Measurements from ENCODE around the gene KRTAP10-7.
"Not testable (repeated sequence)": the region's sequence is repeated elsewhere in the genome, so short reads cannot be mapped to it uniquely, and the experiment has no call there.

The KRTAP10-7 gene

GRCh38 chr21:44599264-44600029 lies 950 bp upstream of the KRTAP10-7 start:
- Histone ChIP-seq H4K20me1 (ENCODE audit: insufficient read depth, low read length, poor library complexity, severe bottlenecking) (no peaks in the 10 kb centered on the region), H3K36me3 (ENCODE audit: insufficient read depth, low read length) (no peaks in the 10 kb centered on the region), H3K9me3 (ENCODE audit: insufficient read depth, low read depth, low read length) (no peaks in the 10 kb centered on the region), H3K79me2 (ENCODE audit: insufficient read depth, low read length) (no peaks in the 10 kb centered on the region), H3K27me3 (ENCODE audit: insufficient read depth, low read length, poor library complexity, severe bottlenecking) (no peaks in the 10 kb centered on the region), H3K4me3 (ENCODE audit: low read length, poor library complexity, severe bottlenecking) (no peak overlapping the region), H3K9ac (ENCODE audit: low read depth, low read length, poor library complexity, severe bottlenecking) (no peak overlapping the region), H2AFZ (ENCODE audit: low read length) (no peak overlapping the region), H3K9me2 (replicated peaks; ENCODE audit: low read depth, low read length) (no peaks in the 10 kb centered on the region), H3K4me2 (ENCODE audit: low read depth, low read length, poor library complexity, severe bottlenecking) (no peak overlapping the region), H3F3A (ENCODE audit: low read depth) (no peaks in the 10 kb centered on the region), H3K4me1 (ENCODE audit: insufficient read depth, low read length, poor library complexity, severe bottlenecking) (no peaks in the 10 kb centered on the region)
- TF ChIP-seq EZH2phosphoT487 (IDR thresholded peaks at IDR 0.05; ENCODE audit: borderline replicate concordance) (no peak), CTCF (conservative IDR thresholded peaks at IDR 0.05; ENCODE audit: low read length) (no peak)

GRCh38 chr21:44601091-44601490 lies 694 bp downstream of the KRTAP10-7 start:
- not testable (repeated sequence) for H2AFZ ChIP-seq (ENCODE audit: low read length); H3K9me2 ChIP-seq (replicated peaks; ENCODE audit: low read depth, low read length); H3K9me3 ChIP-seq (ENCODE audit: insufficient read depth, low read depth, low read length); H3K4me3 ChIP-seq (ENCODE audit: low read length, poor library complexity, severe bottlenecking); H3K4me2 ChIP-seq (ENCODE audit: low read depth, low read length, poor library complexity, severe bottlenecking); H3K36me3 ChIP-seq (ENCODE audit: insufficient read depth, low read length); H3K9ac ChIP-seq (ENCODE audit: low read depth, low read length, poor library complexity, severe bottlenecking); H3K27me3 ChIP-seq (ENCODE audit: insufficient read depth, low read length, poor library complexity, severe bottlenecking); H3F3A ChIP-seq (ENCODE audit: low read depth); H3K4me1 ChIP-seq (ENCODE audit: insufficient read depth, low read length, poor library complexity, severe bottlenecking); H3K79me2 ChIP-seq (ENCODE audit: insufficient read depth, low read length); H4K20me1 ChIP-seq (ENCODE audit: insufficient read depth, low read length, poor library complexity, severe bottlenecking)

GRCh38 chr21:44601596-44602462 lies 1.4 kb downstream of the KRTAP10-7 start:
- H3K4me3 ChIP-seq (ENCODE audit: low read length, poor library complexity, severe bottlenecking): no peak overlapping the region
- no peaks in the 10 kb centered on the region for H3K9me3 ChIP-seq (ENCODE audit: insufficient read depth, low read depth, low read length)
- H3K4me2 ChIP-seq (ENCODE audit: low read depth, low read length, poor library complexity, severe bottlenecking): no peak overlapping the region
- no peaks in the 10 kb centered on the region for H4K20me1 ChIP-seq (ENCODE audit: insufficient read depth, low read length, poor library complexity, severe bottlenecking)
- no peak for TF ChIP-seq CTCF (conservative IDR thresholded peaks at IDR 0.05; ENCODE audit: low read length)
- TF ChIP-seq EZH2phosphoT487 (IDR thresholded peaks at IDR 0.05; ENCODE audit: borderline replicate concordance): no peak
- H3K79me2 ChIP-seq (ENCODE audit: insufficient read depth, low read length): no peaks in the 10 kb centered on the region
- no peak overlapping the region for H2AFZ ChIP-seq (ENCODE audit: low read length)
- H3F3A ChIP-seq (ENCODE audit: low read depth): no peaks in the 10 kb centered on the region
- no peak overlapping the region for H3K9ac ChIP-seq (ENCODE audit: low read depth, low read length, poor library complexity, severe bottlenecking)
- no peaks in the 10 kb centered on the region for H3K4me1 ChIP-seq (ENCODE audit: insufficient read depth, low read length, poor library complexity, severe bottlenecking)
- no peaks in the 10 kb centered on the region for H3K27me3 ChIP-seq (ENCODE audit: insufficient read depth, low read length, poor library complexity, severe bottlenecking)
- no peaks in the 10 kb centered on the region for H3K9me2 ChIP-seq (replicated peaks; ENCODE audit: low read depth, low read length)
- H3K36me3 ChIP-seq (ENCODE audit: insufficient read depth, low read length): no peaks in the 10 kb centered on the region

All from Loucy (cell line).